ENCODE results near the gene TIGD1.
"Not testable (repeated sequence)": the region's sequence is repeated elsewhere in the genome, so short reads cannot be mapped to it uniquely, and the experiment has no call there.

TIGD1 gene

GRCh38 chr2:232570481-232570880 is 20.1 kb upstream of the TIGD1 start:
- not testable (repeated sequence) for DNase-seq (ENCODE audit: low read depth)

GRCh38 chr2:232569541-232569940 is 19.2 kb upstream of the TIGD1 start:
- DNase-seq (ENCODE audit: low read depth), result no peak

GRCh38 chr2:232568161-232568560 is 17.8 kb upstream of the TIGD1 start:
- no peak for DNase-seq (ENCODE audit: low read depth)

- DNase-seq (ENCODE audit: low read depth), result no peak
Measured at GRCh38 chr2:232567721-232568120, 17.4 kb upstream of the TIGD1 start.

- no peak for DNase-seq (ENCODE audit: low read depth)
Measured at GRCh38 chr2:232563580-232563979, 13.2 kb upstream of the TIGD1 start.

- no peak for DNase-seq (ENCODE audit: low read depth)
Measured at GRCh38 chr2:232562515-232563151, 12.3 kb upstream of the TIGD1 start.

DNA sequence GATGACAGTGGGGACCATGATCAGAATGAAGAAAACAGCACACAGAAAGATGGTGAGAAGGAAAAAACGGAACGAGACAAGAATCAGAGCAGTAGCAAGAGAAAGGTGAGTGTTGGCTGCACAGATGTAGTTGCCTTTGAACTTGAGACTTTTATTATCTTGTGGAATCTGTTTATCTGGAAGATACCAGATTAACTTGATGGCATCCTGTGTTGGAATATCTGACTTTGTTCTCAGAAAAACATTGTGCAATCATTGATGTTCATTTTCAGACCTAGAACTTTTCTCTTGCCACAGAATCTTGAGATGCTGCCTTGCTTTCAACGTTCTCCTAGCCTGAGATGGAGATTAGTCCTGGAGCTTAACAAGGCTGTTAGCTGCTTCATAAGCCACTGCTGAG is 6.1 kb upstream of the TIGD1 start:
- DNase-seq (ENCODE audit: low read depth), result no peak

- no peak for DNase-seq (ENCODE audit: low read depth)
Measured at GRCh38 chr2:232551776-232552175, 1.4 kb upstream of the TIGD1 start.

DNA sequence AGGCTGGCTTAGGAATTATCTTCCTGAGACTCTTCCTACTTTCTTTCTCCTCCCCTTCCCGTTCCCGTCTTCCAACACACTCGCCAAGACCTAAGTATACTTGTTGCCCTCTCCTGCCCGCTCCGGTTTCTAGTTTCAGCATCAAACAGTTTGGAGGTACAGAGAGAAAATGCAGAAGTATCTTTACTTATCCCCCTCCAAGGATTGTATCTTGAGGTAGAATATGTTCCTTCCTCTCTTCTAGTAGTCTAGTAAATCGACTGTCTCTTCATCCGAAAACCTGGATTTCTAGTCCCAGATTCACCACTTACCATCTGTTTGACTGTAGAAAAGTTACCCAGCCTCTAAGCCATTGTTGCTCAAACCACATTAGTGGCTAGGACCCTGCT is 887 bp upstream of the TIGD1 start:
- DNase-seq (ENCODE audit: low read depth), result no peak

DNA sequence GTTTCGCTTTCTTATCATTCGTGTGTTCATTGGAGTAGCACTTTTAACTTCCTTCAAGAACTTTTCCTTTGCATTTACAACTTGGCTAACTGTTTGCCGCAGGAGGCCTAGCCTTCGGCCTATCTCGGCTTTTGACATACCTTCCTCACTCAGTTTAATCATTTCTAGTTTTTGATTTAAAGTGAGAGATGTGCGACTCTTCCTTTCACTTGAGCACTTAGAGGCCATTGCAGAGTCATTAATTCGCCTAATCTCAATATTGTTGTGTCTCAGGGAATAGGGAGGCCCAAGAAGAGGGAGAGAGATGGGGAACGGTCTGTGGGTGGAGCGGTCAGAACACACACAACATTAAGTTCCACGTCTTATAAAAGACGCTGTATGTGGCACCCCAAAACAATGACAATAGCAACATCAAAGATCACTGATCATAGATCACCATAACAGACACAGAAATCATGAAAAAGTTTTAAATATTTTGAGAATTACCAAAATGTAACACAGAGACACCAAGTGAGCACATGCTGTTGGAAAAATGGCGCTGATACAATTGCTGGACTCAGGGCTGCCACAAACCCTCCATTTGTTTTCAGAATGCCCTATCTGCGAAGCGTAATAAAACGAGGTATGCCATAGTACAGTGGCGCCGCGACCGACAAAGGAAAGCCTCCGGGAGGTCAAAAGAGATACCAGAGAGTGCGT is 553 bp downstream of the TIGD1 start:
- DNase-seq (ENCODE audit: low read depth), result no peak

DNA sequence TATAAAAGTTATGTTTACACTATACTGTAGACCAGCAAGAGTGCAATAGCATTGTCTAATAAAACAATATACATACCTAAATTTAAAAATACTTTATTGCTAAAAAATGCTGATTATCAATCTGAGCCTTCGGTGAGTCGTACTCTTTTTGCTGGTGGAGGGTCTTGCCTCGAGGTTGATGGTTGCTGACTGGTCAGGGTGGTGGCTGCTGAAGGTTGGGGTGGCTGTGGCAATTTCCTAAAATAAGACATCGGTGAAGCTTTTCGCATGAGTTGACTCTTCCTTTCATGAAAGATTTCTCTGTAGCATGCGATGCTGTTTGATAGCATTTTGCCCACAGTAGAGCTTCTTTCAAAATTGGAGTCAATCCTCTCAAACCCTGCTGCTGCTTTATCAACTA is 2.4 kb downstream of the TIGD1 start:
- no peak for DNase-seq (ENCODE audit: low read depth)

- DNase-seq (ENCODE audit: low read depth), result no peak
Measured at GRCh38 chr2:232545511-232546375, 4.6 kb downstream of the TIGD1 start.

DNA sequence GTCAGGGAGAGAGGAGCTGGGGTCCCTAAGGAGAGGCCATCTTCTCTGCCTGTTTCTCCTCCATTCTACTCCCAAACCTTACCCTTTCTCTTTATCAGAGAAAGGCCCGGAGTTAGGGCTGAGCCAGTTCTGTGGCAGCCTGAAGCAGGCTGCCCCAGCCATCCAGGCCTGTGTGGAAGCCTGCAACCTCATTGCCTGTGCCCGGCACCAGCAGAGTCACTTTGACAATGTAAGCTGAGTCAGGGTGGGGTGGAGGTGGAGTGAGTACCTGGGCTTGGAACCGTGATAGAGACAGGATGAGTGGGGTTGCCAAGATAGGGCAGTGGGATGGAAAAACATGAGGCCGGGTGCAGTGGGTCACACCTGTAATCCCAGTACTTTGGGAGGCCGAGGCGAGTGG is 5.7 kb downstream of the TIGD1 start:
- no peak for DNase-seq (ENCODE audit: low read depth)

DNA sequence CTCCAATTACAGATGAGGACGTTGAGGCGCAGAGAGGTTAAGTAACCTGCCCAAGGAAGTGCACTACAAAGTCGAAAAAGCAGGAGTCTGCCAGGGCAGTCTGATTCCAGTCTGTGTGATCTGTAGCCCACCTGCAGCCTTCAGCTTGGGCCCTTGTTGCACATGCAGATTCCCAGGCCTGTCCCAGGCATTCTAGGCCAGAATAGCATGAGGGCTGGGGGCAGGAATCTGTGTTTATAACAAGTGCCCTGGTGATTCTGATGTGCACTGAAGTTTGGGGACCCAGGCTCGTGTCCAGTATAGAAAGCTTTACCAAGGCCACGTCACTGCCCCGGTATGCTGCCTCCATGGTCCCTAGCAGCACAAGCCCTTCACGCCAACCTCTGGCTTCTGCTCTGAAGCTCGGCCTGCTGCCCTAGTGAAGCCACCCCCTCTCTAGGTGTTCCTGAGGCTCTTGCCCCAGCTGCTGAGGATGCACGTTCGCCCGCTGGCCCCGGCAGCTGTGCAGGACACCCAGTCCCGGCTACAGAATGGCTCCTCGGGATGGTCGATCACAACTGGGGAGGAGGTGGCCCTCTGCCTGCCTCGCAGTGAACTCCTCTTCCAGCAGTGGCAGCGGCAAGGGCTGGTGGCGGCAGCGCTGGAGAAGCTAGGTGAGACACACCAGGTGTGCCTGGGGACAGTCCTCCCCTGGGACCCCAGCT is 6.3 kb downstream of the TIGD1 start:
- no peak for DNase-seq (ENCODE audit: low read depth)

- no peak for DNase-seq (ENCODE audit: low read depth)
Measured at GRCh38 chr2:232543491-232543890, 6.9 kb downstream of the TIGD1 start.

- DNase-seq (ENCODE audit: low read depth), result no peak
Measured at GRCh38 chr2:232542715-232543467, 7.5 kb downstream of the TIGD1 start.

- no peak for DNase-seq (ENCODE audit: low read depth)
Measured at GRCh38 chr2:232541961-232542714, 8.2 kb downstream of the TIGD1 start.

- no peak for DNase-seq (ENCODE audit: low read depth)
Measured at GRCh38 chr2:232541195-232541960, 9.0 kb downstream of the TIGD1 start.

DNA sequence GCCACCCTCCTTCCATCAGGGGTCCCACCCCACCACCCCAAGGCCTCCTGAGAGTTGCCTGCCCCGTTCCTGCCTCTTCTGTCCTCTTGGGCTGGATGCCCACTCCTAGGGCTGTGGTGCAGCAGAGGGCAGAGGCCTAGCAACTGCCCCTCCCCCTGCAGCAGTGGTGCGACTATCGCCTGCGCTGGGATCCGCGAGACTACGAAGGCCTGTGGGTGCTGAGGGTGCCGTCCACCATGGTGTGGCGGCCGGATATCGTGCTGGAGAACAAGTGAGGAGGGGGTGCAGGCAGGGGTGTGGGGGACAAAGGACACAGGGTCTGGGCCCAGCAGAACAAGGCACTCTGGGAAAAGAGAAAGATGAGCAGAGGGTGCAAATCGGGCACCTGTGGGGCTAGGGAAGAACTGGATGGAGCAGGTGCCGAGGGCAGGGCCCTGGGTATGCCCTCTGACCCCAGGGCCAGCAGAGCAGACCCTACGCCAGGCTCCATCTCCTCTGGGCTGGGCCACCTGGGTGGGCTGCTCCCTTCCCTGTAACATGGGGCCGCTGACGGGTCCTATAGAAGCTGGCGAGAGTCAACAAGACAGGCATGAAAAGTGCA is 9.8 kb downstream of the TIGD1 start:
- no peak for DNase-seq (ENCODE audit: low read depth)
